HG03565 (cell line): Measurements from ENCODE around the gene GID8.

ENCODE experiments used
- ATAC-seq: cut with Tn5 transposase; IDR thresholded peaks from one replicate; pipeline ENCODE4 v1.9.1; 2021; ENCODE audit warnings: mild to moderate bottlenecking, moderate library complexity; ENCODE audit not compliant: unreplicated experiment

The GID8 gene

DNA sequence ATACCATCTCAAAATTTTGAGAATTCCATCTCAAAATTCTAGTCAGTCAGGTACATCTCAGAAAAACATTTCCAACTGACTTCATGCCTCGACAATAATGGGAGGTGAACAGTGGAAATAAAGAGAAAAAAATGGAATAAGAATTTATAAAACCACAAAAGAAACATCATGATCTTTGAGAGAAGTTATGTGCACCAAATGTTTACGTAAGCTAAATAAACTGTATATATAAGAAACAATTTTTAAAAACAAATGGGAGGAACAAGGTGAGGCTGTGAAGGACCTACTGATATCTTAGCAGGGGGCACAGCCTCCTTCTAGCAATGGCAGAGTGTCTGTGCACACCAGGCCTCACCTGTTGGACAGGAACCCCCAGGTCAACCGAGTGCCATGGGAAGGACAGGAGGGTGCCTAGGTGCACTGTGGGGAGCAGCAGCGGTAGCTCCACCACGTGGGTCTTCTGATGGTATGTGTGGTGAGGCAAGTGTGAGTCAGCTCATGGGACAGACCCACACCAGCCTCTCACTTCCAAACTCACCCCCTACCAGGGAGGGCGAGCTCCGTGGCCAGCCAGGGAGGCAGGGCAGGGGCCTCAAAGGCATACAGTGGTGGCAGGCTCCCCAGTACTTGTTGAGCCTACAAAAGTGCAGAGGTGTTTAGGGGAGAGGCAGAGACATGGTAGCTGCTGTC lies 34.9 kb upstream of the GID8 start:
- ATAC-seq: no peak

DNA sequence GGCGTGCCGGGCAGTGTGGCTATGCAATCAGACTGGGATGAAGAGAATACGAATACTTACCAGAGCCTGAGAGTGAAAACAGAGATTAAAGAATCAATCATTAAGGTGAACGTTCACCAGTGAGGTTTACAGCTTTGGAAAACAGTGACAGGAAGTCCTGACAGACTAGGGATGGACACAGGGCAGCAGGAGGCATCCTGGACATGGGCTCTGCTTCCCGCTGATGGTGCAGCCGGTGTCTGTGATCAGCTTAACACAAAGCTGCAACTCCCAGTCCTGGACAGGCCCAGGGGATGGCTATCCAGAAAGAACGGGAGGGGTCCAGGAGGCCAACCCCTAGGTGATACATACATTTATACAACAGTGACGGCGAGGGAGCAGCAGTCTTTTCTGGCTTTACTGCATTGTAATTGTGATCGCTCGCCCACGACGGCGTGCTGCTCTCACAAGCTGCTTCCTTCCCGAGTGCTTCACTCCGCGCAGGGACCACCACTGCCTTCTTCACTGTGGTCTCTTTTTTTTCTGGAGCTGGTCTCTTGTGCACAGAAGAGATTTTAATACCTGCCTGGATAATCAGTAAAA lies 32.3 kb upstream of the GID8 start:
- ATAC-seq: no peak

DNA sequence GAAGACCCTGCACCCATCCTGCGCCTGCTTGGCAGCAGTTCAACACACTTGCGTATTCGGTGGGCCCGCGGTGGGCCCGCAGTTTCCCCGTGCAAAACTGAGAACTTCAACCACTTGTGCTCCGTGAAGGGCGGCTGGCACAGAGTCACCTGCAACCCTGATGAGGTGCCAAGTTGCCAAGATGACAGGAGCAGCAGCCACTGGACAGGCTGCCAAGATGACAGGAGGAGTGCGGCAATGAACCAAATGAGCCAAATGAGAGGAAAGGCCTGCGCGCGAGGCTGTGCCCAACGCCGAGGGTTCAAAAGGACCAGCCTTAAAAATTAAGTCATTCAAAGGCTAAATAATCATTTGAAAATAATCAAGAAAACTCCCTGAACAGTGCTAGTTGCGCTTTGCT lies 31.7 kb upstream of the GID8 start:
- ATAC-seq: no peak

DNA sequence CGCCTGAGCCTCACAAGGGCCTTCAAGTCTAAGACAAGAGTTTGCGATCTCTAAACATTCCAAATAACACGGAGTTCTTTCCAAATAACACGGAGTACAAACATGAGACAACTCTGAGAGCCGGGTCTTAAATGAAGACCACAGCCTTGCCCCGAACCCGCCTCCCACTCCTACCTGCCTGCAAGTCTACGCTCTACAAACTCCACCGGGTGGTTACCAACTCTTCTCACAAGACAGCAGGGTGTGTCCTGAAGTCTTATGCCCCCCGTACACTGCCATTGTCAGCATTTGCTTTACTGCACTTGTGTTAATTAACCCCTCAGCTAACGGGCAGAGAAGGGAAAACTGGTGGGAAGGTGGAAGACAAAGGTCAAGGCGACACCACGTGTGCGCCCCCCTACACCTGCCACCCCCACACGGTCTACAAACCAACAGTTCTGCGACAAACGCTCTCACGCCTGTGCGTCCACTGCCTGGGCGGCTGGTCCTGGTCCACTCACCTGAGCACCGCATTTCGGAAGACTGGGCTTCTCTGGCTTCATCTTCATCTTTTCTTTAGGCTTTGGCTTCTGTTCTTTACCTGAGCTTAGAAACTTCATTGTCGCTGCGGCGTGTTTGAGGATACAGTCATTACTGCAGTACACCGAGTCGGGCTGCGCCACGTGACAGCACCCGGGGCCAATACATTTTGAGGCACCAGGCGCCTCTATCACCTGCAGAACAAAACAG lies 31.1 kb upstream of the GID8 start:
- ATAC-seq: no peak

DNA sequence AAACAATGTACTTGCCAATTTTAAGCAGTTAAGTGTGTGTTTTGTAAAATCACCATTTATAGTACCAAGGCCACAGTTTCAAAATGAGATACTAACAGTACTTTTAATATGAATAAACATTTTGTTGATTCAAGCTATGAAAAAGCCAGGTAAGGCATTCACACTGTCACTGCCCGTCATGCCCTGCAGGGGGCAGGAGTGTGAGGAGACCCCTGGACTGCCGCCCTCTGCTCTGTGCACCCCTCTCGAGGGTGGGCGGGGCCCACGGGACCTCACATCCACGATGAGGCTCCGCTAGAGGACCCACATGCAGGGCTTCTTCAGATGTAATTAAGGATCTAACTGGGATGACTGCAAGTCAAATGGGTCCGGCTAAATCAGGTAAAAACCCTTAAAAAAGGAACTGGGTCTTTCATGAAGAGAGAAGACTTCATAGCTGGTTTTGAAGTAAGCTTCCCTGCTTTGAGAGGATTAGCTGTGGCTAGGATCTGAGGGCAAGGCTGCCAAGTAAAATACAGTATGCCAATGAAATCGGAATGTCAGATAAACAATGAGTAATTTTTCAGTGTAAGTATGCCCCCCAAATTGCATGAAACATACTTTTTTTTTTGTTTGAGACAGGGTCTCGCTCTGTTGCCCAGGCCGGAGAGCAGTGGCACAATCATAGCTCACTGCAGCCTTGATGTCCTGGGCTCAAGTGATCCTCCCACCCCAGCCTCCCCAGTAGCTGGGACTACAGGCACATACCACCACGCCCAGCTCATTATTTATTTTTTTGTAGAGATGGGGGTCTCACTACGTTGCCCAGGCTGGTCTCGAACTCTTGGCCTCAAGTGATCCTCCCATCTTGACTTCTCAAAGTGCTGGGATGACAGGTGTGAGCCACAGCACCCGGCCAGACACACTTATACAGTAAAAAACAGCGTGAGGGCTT lies 30.3 kb upstream of the GID8 start:
- no peak for ATAC-seq

DNA sequence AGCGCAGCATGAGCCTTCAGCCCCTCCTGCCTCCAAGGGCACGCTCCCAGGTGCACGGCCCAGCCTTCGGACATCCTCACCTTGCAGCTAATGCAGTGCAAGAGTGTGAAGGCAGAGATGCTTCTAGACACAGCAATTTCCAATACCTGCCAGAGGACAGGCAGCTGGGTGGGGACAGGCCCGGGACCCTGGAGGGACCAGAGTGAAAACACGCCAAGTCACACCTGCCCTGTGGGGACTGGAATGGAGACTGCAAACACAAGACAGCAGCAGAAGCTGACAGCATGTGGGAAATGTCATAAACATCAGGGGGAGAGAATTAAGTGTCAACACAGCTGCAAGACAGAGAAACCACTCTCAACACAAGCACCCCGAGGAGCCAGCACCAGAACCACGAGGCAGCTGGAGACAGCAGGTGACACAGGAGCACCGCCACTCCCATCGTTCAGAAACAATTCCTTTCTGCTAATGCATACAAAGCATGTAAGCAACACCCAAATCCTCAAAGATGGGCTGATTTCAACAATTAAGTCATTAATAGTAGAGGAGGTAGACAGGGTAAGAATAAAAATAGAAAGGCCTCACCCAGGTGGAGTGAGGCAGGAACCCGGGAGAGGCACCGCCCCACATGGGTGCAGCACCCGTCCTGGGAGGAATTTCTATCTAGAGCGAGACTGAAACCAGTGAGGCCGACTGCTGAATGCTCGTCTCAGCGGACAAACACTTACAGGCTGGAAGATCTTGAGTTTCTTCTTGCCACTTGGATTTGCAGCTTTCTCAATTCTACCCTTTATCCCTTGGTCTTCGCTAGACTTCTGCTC lies 28.8 kb upstream of the GID8 start:
- no peak for ATAC-seq

DNA sequence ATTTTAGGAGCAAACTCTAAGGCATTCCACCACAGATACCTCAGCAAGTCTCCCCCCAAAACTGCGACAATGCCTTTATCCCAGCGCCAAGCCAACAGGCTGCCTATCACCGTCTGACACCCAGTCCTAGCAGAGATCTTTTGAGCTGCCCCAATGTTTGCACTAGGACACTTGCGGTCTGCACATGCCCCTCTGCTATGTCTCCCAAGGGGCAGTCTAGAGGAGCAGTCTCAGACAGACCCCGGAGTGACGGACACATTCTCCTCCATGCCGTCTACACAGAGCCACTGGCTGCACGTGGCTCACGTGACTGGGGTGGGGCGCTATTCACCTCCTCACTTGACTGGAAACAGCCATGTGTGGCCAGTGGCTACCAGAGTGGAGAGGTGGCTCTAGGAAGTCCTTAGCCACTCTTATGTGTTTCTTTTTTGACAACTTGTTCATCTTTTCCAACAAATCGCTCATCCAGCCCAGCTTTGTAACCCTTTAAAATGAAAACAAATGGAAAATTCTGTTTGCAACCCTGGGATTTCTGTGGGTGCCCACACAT lies 27.7 kb upstream of the GID8 start:
- ATAC-seq: no peak

DNA sequence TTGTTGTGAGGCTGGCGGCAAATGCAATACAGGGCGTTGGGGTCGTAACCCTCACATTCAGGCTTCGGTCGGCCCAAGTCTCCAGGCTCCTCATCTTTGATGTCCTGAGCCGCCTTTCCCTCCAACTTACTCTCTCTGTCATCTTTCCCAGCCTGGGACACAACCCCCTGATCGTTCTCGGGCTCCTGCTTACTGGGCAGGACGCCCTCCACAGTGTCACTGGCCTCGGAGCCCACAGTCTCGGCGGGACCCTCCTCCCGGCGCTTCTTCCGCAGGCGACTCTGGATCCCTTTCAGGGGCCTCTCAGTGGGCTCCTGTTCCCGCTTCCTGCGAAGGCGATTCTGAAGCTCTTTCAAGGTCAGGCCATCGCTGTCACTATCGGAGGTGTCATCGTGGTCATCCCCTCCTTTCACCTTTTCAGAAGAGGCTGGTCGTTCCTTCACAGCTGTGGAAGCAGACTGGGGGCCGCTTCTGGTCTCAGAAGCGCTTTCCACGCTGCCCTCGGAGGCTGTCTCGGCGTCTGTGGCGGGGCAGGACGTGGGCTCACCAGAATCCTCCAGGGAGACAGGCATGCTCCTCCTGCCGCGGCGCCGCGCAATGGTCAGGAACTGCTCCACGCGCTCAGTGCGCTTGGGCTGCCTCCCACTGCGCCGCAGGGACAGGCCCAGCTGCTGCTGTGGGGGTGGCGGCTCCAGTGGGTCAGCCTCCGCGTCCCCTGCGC lies 27.0 kb upstream of the GID8 start:
- no peak for ATAC-seq

DNA sequence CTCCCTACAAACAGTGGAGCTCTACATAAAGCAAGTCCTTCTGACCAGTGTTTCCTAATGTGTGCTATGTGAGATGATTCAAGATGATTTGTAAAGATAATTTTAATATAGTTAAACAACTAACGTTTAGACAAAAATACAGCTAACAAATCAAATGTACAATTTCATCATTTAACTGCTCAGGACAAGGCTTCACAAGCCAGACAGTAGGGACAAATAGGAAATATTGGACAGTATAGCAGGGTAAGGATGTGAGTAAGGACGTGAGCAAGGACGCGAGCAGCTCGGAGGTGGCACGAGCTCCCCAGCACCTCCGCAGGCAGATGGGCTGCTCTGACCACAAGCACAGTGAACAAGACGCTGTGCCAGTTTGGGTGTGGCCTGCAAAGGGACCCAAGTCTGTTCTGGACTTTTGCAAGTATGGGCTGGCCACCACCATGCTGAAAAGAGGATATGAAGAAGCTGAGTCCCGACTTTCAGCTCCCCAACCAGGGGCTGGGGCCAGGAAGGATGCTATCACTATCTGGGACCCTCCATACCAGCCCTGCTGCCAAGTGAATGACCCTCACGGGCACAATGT lies 26.2 kb upstream of the GID8 start:
- ATAC-seq: no peak

DNA sequence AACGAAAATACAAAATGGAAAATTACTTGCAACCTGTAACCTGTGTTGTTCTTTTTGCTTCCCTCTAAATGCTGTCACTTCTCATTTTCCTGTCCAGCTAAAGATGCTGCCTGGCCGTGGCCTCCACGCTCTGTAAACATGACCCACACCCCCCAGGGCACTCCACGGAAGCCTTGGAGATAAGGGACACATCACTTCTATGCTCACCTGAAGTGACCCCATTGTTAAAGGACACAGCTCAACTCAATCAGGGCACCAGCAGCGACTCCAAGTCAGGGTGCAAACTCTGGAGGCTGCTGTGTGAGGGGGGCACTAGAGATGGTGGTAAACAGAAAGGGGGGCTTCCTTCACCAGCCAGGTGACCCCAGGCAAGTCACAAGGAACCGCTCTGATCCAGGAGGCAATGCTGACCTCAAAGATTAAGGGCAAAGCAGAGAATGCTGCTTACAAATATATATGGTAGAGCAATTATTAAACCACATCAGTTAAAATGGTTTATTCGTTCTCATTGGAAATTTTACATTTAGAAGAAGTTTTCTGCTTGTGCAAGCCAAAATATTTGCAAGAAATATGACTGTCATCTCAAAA lies 24.8 kb upstream of the GID8 start:
- ATAC-seq: no peak

DNA sequence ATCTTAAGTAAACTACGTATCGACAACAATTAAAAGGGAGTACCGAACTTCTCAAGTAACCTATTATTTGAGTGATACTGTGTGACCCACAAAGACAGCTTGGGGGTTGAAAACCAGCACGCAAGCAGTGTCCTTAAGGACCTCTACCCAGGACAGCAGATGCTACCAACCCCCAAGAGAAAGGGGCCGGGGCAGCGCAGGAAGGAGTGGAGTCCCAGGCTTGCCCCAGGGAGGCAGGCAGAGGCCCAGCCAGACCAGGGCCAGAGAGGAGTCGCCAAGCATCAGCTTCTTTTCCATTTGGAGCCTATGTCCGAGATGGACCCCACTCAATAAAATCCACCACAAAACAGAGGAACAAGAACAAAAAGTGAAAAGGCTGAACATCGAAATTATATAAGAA lies 23.5 kb upstream of the GID8 start:
- ATAC-seq: no peak

DNA sequence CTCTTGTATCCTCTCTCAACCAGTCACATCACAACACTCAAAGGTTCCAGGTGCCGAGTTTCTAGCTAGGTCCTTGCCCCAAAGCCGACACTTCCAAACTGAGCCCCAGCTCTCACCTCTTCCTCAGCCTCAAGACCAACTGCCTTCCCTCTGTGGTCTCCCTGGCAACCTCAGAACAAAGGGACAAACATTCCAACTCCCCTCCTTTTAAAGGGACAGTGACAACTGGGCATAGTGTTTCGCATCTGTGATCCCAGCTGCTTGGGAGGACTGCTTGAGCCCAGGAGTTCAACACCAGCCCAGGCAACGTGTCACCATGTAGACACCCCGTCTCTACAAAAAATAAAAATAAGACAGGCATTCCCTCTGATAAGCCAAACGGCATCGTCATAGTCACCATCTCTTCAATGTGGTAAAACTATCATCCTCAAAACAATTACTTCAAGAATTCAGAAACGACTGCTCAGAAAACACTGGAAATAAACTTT lies 22.9 kb upstream of the GID8 start:
- no peak for ATAC-seq

DNA sequence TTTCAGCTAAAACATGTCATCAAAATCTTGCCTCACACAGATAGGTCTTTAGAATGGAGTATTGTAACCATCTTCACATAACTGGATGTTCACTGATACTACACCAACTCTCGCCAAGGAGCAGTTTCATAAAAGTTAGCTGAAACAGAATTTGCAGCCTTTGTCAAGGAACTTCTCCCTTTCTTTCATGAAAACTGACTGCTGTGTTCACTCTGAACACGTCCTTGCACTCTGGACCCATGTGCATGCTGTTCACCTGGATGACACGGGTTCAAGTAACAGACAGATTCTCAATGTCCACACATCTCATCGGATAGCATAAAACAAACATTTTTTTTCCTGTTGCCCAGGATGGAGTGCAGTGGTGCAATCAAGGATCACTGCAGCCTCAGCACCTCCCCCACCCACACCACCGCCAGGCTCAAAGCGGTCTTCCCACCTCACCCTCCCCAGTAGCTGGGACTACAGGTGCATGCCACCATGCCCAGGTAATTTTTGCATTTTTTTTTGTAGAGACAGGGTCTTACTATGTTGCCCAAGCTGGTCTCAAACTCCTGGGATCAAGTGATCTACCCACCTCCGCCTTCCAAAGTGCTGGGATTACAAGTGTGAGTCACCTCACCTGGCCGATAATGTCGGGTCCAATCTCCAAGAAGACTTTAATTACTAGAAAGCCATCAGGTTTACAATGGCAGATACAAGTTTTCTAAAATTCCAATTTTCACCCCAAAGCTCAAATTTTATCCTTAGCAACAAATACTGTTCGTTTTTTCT lies 21.1 kb upstream of the GID8 start:
- no peak for ATAC-seq

DNA sequence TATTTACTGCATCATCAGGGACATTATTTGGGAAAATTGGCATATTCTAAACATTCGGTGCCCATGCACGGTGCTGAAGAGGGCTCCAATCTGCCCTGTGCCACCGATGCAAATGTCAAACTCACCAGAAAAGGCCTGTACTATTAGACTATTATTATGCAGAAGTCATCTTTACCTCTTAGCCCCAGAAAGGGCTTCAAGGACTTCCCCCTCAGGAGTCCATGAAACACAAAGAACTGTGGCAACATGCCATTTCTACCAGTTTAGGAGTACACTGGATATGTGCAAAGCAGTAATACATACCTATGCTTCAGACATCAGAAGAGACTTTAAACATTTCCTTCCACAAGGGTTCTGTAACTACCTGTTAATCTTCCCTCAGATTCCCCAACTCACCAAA lies 20.2 kb upstream of the GID8 start:
- no peak for ATAC-seq

DNA sequence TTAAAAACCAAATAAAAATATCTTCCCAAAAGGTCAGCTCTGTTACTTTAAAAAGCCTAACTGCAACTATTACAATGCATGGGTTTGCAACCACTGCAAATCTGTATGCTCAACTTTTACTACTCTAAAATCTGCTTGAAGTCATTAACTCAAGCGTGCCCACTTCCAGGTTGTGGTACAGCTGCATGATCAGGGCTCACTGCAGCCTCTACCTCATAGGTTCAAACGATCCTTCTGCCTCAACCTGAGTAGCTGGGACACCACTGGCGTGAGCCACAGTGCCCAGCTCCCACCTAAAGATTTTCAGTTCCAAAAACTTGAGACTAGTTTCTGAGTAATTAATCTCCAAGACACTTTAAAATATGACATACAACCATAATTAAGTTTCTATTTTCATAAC lies 19.8 kb upstream of the GID8 start:
- ATAC-seq: no peak

DNA sequence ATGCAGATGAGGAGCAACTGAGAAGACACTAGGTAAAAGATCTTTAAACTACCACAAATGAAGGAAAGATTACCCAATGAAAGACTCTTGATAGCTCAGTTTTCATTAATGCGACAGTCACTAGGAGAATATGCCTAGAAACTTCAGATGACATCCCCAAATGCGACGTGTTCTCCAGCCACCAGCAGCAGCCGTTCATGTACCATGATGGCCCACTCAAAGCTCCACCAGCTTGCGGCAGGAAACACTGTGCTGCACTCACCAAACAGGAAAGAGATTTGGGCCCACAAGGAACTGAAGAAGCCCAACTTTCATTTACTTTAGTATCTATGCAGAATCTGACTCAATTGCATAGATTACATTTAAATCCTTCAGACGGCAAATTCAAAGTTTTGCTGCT lies 19.1 kb upstream of the GID8 start:
- ATAC-seq: no peak

DNA sequence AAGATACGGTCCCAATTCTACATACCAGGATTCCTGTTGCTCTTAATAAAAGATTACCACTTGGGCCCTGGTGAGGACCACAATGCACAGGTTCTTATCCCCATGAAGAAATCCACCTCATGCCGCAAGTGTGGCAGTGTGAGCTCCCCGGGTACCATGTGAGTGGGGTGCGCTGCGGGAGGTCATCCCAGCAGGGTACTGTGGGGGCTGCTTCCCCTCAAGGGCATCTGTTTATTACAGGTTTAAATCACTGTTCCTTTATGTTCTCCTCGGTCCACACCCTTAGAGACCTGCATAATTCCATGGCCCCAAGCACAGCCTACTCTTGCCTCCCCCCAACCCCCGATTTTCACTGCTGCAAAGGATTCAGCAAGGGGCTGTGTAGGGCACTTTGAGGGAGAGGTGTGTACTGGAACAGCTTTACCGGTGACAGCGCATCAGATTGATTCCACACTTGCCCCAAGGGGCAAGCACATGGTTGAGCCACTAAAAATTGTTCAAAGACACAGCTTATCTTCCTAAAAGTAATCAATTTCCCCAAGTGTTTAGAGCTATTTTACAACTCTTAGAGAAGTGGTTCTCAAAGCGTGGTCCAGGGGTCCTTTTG lies 17.8 kb upstream of the GID8 start:
- no peak for ATAC-seq
